ENCODE results near the gene PAK4.
"Not testable (repeated sequence)": the region's sequence is repeated elsewhere in the genome, so short reads cannot be mapped to it uniquely, and the experiment has no call there.

The PAK4 gene

GRCh38 chr19:39218230-39219007 lies 92.8 kb downstream of the PAK4 start:
- no peak for TF ChIP-seq CTCF (IDR thresholded peaks at IDR 0.05; ENCODE audit: extremely low read depth, insufficient read depth, missing control alignments)
- in situ Hi-C loops (cut with MboI; ENCODE audit: low pct_unique_long_range_greater_than_20kb, low sequenced_read_pairs, unreplicated experiment): no loop called here
- DNase-seq (ENCODE audit: low spot score): no peak

GRCh38 chr19:39219108-39219507 lies 93.5 kb downstream of the PAK4 start:
- in situ Hi-C loops (cut with MboI; ENCODE audit: low pct_unique_long_range_greater_than_20kb, low sequenced_read_pairs, unreplicated experiment): not testable (repeated sequence)

GRCh38 chr19:39223703-39224279 lies 98.2 kb downstream of the PAK4 start:
- no peak for TF ChIP-seq CTCF (IDR thresholded peaks at IDR 0.05; ENCODE audit: extremely low read depth, insufficient read depth, missing control alignments)
- DNase-seq (ENCODE audit: low spot score): peak; percentile 42
- in situ Hi-C loops (cut with MboI; ENCODE audit: low pct_unique_long_range_greater_than_20kb, low sequenced_read_pairs, unreplicated experiment): no loop called here

More at GRCh38 chr19:39219108-39219507, 93.5 kb downstream of the PAK4 start:
- not testable (repeated sequence) for DNase-seq (ENCODE audit: low spot score)

- DNase-seq (ENCODE audit: low spot score): no peak
- in situ Hi-C loops (cut with MboI; ENCODE audit: low pct_unique_long_range_greater_than_20kb, low sequenced_read_pairs, unreplicated experiment): no loop called here
- TF ChIP-seq CTCF (IDR thresholded peaks at IDR 0.05; ENCODE audit: extremely low read depth, insufficient read depth, missing control alignments): no peak
These were observed 99.3 kb downstream of the PAK4 start for GRCh38 chr19:39224910-39225309.

Measured in GM13977 (cell line).